ENCODE data around the gene CCDC27. TPM values are rescaled to one million over a fixed set of nuclear protein-coding genes. Genes with fewer than 3 reads are reported as not detected.

Gene CCDC27
- total RNA-seq, result not detected

DNA sequence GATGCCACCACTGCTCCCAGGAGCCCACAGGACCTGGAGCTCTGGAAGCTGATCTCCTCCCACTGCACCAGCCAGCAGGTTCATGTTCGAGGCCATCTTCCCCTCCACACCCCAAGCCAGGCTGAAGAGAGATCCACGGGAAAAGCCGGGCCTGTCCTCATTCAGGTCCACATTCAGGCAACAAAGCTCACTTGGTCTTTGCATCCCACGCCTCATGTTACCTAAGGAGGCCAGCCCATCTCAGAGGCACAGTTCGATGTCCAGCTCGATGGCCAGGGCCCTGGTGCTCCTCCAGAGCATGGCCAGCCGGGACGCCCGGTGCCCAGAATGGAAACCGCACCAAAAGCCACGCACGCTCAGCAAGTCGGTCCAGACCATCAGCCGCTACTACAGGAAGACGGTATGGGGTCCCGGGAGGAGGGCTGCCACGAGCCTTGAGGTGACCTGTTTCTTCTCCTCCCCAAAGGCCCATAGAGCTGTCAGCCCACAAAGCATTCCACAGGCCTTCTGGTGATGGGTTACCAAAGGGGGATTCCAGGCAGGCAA, at the start of gene CCDC27:
Gene CCDC27 (plus strand): TSS at position 51 of the 546 bp plus-strand sequence. CDS start 32 bp downstream, at position 83.

DNA sequence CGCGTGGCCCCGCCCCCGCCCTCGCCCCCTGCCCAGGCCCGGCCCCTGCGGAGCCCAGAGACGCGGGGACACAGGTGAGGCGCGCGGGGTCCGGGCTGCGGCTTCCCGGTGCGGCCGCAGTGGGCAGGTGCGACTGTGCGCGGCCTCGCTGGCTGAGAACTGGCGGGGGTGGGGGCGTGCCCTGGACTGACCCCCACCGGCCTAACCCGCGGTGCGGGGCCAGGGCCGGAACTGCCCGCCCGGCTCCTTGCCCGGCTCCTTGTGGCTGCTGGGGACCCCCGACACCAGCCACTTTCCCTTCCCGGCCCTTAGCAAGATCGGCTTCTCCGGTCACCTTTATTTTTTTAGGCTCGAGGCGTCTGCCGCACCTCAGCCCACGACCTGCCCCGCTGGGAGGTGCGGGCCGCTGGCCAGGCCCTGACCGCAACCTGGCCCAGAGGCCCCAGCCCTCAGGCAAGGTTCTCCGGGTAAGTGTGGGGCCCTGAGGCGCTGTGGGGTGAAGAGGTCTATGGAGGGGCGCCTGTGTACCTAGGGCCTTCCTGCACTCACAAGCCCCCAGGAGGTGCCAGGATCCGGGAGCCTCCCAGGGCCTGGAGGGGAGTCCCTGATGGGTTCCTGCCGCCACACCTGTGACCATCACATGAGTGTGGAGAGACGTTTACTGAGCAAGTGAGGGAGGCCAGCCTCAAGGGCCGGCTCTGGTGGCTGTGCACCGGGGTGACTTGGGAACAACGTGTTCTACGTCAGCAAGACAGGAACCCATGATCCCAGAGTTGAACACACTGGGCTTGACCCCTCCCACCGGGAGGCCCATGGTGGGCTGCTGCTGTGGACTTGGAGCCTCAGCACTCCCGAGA, 20.7 kb downstream of the CCDC27 start, which contains the start of gene SMIM1:
Gene SMIM1 (plus strand): TSS at position 35 of the 857 bp plus-strand sequence. CDS start 2,625 bp downstream, outside the sequence.

DNA sequence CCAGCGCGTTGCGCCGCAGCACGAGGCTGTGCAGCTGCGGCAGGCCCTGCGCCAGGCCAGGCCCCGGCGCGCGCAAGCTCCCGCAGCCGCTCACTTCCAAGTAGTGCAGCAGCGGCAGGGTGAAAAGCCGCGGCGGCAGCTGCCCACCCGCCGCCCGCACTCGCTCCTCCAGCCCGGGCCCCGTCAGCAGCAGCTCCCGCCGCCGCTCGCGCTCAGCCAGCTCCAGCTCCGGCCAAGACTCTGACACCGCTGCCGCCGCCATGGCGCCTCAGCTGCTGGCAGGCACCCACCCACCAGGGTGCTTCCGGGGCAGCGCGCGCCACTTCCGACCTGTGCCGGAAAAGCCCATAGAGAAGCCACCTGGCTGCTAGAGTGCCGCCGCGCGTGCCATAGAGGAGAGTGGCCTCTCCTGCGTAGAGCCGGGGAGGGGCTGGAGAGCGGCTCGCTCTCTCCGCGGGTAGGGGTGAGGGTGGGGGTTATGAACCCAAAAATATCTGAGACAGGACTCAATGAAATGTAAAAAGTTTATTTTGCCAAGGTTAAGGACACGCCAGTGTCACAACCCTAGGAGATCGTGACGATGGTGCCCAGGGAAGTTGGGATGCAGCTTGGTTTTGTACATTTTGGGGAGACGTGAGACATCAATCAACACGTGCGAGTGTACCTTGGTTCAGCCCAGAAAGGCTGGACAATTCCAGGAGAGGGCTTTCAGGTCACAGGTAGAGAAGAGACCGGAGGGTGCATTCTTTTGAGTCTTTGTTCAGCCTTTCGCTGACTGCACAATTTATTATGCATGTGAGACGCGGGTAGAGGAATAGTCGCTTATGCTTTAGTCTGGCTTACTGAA, 44.2 kb downstream of the CCDC27 start, which contains the start of gene LRRC47:
Gene LRRC47 (minus strand): TSS at position 284 of the 847 bp plus-strand sequence. CDS start 22 bp downstream, at position 262.

Small RNAs within 50 kb of the gene (small RNA-seq; reads per million reads assigned to genes)
- gene RF02197 (ENCODE audit: low replicate concordance) (not detected), gene RN7SL574P (ENCODE audit: low replicate concordance) (not detected)

Other genes with a start within 250 kb of the CCDC27 start
- gene MEGF6, start 140.9 kb upstream of the CCDC27 start, total RNA-seq, result 29.9 TPM
- gene TPRG1L, start 127.4 kb upstream of the CCDC27 start, total RNA-seq, result 24.5 TPM
- gene WRAP73, start 102.3 kb upstream of the CCDC27 start, total RNA-seq, result 33.3 TPM
- 1.1 TPM for gene TP73, start 99.9 kb upstream of the CCDC27 start, total RNA-seq
- gene SMIM1, start 20.3 kb downstream of the CCDC27 start, total RNA-seq, result 12.1 TPM
- gene LRRC47, start 44.0 kb downstream of the CCDC27 start, total RNA-seq, result 38.0 TPM
- 38.6 TPM for gene CEP104, start 104.8 kb downstream of the CCDC27 start, total RNA-seq
- gene DFFB, start 105.0 kb downstream of the CCDC27 start, total RNA-seq, result 9.8 TPM
- 23.1 TPM for gene C1orf174, start 147.8 kb downstream of the CCDC27 start, total RNA-seq